Ramos (cell line): ENCODE data around the gene AQP12A.

Source experiments
- in situ Hi-C: fragments of 300-500 bp; cut with MboI; formaldehyde crosslinking; loops from one replicate; pipeline ENCODE4 v1.14.3; 2022; ENCODE audit warnings: low sequenced_read_pairs; ENCODE audit not compliant: unreplicated experiment

Gene AQP12A

GRCh38 chr2:240703417-240704341, 12.0 kb downstream of the AQP12A start:
- in situ Hi-C loops, result loop anchor here (25.0 kb wide), 1 partner anchor 191 kb away; no protein-coding TSS in a partner anchor

DNA sequence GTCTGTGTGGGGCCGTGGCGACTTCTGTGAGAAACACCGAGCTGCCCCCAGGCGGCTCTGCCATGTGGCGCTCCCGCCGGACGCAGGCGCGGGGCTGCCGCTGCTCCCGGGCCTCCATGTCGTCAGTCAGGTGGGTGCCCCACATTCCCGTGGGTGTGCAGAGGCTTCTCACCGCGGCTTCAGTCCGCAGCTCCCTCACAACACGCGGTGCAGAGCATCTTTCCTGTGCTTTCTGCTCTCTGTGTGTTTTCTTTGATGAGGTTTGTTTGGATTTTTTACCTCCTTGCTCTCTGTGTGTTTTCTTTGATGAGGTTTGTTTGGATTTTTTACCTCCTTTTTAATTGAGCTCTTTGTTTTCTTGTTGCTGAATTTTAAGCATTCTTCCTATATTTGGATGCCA, 13.0 kb downstream of the AQP12A start:
- in situ Hi-C loops, result loop anchor here (25.0 kb wide), 1 partner anchor 192 kb away; no protein-coding TSS in a partner anchor

- in situ Hi-C loops, result loop anchor here (25.0 kb wide), 1 partner anchor 193 kb away; no protein-coding TSS in a partner anchor
Observed at GRCh38 chr2:240705204-240705791, 13.6 kb downstream of the AQP12A start.

DNA sequence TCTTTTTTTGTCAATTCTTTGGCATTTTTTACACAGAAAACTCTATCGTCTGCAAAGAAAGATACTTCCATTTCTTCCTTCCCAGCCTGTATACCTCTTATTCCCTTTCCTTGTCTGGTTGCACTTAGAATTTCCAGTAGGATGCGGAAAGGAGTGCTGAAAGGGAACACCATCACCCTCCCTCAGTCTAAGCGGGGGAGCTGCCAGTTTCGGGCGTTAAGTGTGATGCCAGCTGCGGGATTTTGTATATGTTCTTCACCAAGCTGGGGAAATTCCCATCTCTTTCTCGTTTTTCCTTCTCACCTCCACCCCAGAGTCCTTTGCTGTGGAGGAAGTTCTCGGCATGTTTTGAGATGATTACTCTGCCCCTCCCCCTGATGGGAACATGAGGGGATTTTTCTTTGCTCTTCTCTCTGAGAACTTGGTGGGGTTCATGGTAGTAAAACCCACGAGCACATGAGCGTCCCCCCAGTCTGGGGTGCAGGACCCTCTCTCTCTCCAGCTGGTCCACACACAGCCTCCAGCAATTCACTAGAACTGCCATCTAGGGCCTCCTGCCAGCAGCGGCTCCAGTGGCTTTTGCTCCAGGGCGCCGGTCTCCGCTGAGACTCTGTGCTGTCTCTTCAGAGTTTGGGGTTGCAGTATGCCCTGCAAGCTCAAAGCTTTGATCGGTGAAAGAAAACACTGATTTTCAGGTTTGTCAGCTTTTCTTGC, 15.5 kb downstream of the AQP12A start:
- in situ Hi-C loops, result loop anchor here (25.0 kb wide), 1 partner anchor 195 kb away; no protein-coding TSS in a partner anchor

GRCh38 chr2:240707821-240708220, 16.2 kb downstream of the AQP12A start:
- in situ Hi-C loops, result loop anchor here (25.0 kb wide), 1 partner anchor 196 kb away; no protein-coding TSS in a partner anchor

- in situ Hi-C loops, result loop anchor here (25.0 kb wide), 1 partner anchor 196 kb away; no protein-coding TSS in a partner anchor
Observed at GRCh38 chr2:240708457-240708856, 16.8 kb downstream of the AQP12A start.

DNA sequence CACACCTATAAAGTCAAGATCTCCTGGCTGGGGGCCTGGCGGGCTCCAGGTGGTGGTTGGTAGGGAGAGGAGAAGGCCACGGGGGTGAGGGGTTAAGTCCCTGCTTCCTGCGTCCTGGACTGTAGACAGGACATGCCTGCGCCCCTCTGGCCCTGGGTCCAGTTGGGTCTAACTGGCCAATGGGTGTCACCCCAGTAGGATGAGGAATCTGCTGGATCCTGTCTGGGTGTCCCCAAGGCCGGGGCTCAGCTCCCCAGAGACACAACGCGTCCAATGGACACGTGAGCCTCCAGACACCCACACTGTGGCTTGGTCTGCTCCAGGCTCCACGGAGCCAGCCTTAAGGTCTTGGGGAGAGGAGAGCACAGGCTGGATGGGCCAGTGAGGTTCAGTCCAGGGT, 19.6 kb downstream of the AQP12A start:
- in situ Hi-C loops, result loop anchor here (25.0 kb wide), 1 partner anchor 199 kb away; no protein-coding TSS in a partner anchor

DNA sequence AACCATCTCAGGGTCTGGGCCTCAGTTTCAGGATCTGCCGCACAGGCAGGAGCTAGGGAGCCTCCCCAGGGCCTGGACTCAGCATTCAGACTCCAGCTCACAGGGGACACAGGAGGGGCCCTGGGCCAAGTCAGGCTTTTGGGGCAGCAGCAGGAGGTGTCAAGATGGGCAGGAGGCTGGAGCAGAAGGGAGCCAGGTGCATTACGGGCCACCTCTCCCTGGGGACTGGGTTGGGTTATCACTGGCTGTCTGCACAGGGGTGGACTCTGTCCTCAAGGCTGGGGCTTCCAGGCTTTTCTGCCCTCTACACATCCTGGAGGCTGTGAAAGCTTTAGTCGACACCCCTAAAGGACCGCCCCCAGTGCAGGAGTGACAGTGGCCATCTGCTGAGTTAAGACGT, 20.0 kb downstream of the AQP12A start:
- in situ Hi-C loops, result loop anchor here (25.0 kb wide), 1 partner anchor 199 kb away; no protein-coding TSS in a partner anchor

DNA sequence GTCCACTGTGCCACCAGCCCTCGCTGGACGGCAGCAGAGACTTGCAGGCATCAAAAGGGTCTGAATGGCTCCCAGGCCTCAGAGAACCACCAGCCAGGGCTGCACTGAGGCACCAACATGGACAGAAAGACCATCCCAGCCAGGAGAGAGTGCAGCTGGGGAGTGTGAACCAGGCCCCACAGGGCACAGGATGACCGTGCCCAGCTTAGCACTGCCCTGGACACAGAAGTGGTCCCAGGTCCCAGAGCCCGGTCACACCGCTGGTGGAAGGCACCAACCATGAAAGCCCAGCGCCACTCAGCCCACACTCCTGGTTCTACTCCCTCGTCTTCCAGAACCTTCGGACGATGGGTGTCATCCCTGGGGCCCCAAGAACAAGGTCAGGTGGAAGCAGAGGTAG, 20.5 kb downstream of the AQP12A start:
- in situ Hi-C loops, result loop anchor here (25.0 kb wide), 1 partner anchor 200 kb away; no protein-coding TSS in a partner anchor

DNA sequence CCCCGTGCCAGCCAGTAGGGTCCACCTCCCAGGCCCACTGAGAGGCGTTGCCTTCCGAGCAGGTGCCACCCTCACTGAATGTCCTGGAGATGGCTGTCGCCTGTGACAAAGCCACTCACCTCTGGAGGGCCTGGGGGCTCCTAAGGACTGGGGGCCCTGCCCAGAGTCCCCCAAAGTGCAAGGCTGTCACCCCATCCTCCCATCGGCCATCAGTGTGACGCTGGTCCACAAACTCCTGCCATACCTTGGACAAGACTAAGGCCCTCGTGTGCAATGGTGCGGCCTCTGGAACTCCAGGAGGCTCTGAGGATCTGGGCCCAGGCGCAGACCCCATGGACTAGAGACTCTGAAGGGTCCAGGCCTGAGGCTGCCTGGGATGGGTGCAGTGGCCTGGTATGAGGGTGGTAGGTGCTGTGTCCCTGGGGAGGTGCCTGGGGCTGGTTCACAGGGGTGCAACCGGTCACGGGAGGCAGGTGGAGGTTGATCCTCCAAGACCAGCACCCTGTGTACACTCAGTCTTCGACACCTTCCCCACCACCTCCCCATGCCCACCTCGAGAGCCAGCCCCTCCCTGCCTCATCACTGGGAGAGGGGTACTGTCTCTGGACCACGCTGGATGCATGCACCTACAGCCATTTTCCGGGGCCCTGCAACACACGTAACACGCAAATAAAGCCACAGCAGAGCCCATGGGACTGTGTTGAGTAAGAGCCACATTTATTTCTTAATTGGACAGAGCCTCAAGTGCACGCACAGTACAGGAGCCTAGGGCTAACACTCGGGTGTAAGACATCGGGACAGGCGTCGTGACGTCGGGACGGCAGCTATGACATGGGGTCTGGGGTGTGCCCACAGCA, 21.6 kb downstream of the AQP12A start:
- in situ Hi-C loops, result loop anchor here (25.0 kb wide), 1 partner anchor 201 kb away; no protein-coding TSS in a partner anchor

DNA sequence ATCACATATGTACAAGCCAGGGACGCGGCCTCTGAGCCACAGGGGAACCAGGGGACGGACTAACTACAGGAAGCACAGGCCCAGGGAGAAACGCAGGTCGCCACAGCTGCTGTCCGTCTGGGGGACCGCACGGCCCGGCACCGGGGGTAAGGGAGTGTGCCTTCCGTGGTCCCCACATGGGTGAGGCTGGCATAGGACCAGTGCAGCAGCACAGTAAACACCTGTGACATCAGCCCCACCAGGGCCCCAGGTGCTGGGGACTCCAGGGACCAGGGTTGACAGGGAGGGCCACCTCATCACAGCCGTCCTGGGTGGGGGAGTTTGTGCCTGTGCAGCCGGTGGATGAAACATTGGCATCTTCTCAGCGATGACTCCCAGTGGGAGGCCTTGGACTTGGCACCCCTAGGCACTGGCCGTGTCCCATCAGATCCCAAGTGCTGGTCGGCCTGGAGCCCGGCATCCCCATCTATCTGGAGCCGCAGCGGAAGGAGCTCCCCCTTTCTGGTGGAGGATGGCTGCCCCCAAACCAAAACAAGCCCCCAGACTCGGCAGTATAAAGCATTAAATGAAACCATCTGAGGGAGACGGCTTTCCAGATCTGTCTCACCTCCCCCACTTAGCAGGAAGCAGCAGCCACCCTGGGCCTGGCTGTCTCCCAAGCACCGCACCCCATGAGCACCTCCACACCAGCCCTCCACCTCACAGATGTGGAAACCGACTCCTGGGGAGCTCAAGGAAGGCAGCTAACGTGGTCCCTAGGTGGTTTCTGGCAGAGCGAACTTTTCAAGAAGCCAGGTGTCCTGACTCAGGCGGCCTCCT, 22.5 kb downstream of the AQP12A start:
- in situ Hi-C loops, result loop anchor here (25.0 kb wide), 1 partner anchor 202 kb away; no protein-coding TSS in a partner anchor

DNA sequence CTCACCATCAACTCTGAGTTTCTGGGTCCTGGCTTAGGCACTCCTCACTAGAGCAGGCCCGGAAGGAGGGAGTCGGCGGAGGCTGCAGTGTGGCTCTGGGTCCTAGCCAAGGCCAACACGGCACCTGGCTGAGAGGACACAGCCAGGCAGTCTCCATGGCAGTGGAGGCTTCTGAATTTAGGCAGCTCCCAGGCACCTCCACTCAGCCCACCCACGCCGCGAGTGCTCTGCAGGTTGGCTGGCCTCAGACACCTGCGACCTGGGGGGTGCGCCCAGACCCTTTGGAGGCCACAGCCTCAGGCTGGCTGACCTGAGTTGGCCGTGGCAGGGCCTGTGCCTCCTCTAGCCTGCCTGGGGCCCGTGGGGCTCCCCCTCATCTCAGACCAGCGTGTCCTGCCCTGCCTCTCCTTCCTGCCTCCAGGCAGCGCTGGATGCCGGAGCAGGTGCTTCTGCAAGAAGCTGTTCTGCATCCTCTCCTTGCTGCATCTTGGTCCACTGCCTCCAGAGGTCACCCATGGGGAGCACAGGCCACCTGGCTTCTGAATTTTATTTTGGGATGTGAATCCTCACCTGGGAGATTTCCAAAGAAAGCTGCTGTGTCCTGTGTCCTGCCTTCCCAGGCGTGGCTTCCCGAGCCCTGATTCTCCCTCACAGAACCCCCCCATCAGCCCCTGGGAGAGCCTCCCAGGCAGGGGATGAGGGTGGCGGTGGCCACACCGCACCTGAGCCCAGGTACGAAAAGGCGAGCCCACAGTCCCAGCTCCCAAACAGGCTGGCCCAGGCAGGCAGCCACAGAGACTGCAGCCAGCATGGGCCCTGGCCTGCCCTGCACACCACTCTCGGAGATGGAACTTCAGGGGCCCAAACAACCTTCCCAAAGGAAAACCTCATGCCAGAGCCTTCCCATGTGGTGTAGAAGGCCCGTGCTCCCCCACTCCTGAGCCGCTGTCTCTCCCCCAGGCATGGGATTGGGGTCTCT, 23.4 kb downstream of the AQP12A start:
- in situ Hi-C loops, result loop anchor here (25.0 kb wide), 1 partner anchor 203 kb away; no protein-coding TSS in a partner anchor

DNA sequence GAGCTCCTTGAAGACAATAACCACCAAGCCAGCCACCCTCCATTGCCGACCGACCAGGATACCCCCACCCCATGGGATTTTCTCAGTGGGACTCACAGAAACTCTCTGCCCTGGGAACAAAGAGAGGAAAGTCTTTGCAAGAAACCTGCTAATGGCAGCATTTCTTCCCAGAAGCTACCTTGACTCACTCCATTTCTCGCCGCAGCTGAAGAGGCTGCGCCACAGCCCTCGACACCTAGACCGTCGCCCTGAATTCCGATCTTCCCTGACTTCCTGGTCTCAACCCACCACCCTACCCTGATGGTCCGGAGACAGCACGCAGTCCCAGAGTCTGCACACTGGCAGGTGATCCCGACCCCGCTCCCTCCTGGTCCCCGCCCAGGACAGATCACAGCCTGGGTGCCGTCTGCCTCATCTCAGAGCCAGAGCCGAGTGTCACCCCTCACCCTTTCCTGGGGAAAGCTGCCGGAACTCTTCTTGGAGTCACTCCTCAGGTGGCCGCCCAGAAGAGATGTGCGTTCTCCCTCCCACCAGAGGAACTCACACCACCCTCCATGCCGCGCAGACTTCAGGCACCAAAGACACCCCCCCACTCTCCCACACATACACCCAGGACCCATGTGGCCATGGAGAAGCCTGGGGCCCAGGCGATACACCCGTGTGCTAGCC, 24.6 kb downstream of the AQP12A start:
- in situ Hi-C loops, result loop anchor here (25.0 kb wide), 1 partner anchor 204 kb away; no protein-coding TSS in a partner anchor

- in situ Hi-C loops, result loop anchor here (25.0 kb wide), 1 partner anchor 205 kb away; no protein-coding TSS in a partner anchor
Observed at GRCh38 chr2:240717181-240717641, 25.5 kb downstream of the AQP12A start.

DNA sequence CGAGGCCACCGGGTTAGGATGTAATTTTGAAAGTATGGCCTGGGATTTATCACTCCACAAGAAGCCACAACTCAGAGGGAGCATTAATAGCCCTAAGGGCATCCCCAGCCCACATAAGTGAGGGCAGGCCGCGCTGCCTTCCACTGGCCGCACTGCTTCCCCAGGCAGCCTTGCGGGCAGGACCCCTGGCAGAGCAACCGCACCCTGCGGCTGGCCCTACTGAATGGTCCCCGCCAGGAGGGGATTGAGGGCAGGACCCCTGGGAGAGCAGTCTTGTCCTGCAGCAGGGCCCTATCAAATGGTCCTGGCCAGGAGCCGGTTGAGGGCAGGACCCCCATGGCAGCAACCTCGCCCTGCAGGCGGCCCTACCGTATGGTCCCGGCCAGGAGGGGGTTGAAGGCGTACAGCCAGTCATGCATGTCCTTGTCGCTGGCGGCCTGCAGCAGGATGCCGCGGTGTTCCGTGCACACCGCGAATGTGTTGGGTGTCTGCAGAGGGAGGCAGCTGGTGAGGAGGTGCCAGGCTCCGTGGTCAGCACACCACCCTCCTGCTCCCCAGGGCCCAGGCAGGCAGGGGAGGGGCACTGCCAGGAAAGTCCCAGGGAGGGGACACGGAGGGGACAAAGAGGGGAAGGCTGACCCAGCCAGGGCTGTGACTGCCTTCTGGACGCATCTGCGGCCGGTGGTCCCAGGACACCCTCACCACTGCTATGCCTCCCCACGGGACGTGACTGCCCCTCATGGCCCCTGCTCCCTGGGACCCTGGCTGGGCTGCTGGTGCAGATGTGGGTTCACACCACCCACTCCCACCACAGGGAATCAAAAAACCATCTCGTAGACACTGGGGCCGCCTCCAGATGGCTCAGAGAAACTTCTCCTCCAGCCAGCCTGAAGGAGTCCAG, 26.3 kb downstream of the AQP12A start:
- in situ Hi-C loops, result loop anchor here (25.0 kb wide), 1 partner anchor 206 kb away; no protein-coding TSS in a partner anchor
